Measurements from ENCODE around the gene MATK. TPM values are rescaled to one million over a fixed set of nuclear protein-coding genes. Genes with fewer than 3 reads are reported as not detected.

Gene MATK
- total and polyA plus RNA-seq, 10 of the 15 experiments (the other 5 are each of a cell fraction or from before 2014, with no cell fraction given), result 0.24 to 2.2 (median 1.1) TPM; not detected in 2

- POLR2A ChIA-PET, result no interaction called here
- CTCF ChIA-PET, result no interaction called here
- in situ Hi-C loops (cut with MboI) (no loop called here), intact Hi-C loops (cut with micrococcal nuclease; ENCODE audit: unreplicated experiment) (no loop called here)
- TF ChIP-seq BCL3 (IDR thresholded peaks at IDR 0.05; ENCODE audit: borderline replicate concordance, insufficient read depth, low read depth, low read length, poor library complexity, severe bottlenecking) (peak; percentile 99), POLR2A (IDR thresholded peaks at IDR 0.05; ENCODE audit: low read depth, low read length) (no peak), TCF3 (IDR thresholded peaks at IDR 0.05; ENCODE audit: borderline replicate concordance, insufficient read depth, low read depth, low read length) (peak; percentile 73; the same call in 1 of the 2 replicates), PBX3 (IDR thresholded peaks at IDR 0.05; ENCODE audit: insufficient replicate concordance, low read depth, low read length) (peak; percentile 54)
- SMC1A ChIA-PET (ENCODE audit: uncharacterized antibody, unreplicated experiment), result no interaction called here
- H3K27me3 ChIP-seq (replicated peaks in 1 of 2; ENCODE audit: control insufficient read depth in 2 of 2, insufficient read depth in 2 of 2, low read length in 1 of 2), result no peaks in the 10 kb centered on the region
- H3K36me3 ChIP-seq (ENCODE audit: control insufficient read depth in 2 of 2, insufficient read depth in 2 of 2, low read length in 1 of 2), result no peaks in the 10 kb centered on the region
- no peak for FAIRE-seq
- H2AFZ ChIP-seq (ENCODE audit: control insufficient read depth, low read depth, low read length), result no peak overlapping the region
- peaks cover 14% of the 10 kb centered on the region for H3K4me1 ChIP-seq (ENCODE audit: control insufficient read depth, insufficient read depth, low read length)
- H3K4me2 ChIP-seq (ENCODE audit: control insufficient read depth, insufficient read depth), result no peak overlapping the region
- H3K79me2 ChIP-seq (ENCODE audit: control insufficient read depth, insufficient read depth, low read length), result no peaks in the 10 kb centered on the region
- no peak overlapping the region for H3K9ac ChIP-seq (ENCODE audit: control insufficient read depth, insufficient read depth, low read length)
- BruUV-seq (replicated peaks), result no TSS peak
- no peak overlapping the region for H3K27ac ChIP-seq (ENCODE audit: control insufficient read depth, insufficient read depth)
- RAD21 ChIA-PET (ENCODE audit: unreplicated experiment), result no interaction called here
- H3K9me3 ChIP-seq (replicated peaks; ENCODE audit: control insufficient read depth, insufficient read depth, low read length), result no peaks in the 10 kb centered on the region; the same call in 2 of the 3 replicates
- no peak overlapping the region for H3K4me3 ChIP-seq
- no peak for DNase-seq (ENCODE audit: low read depth, low spot score)
- H4K20me1 ChIP-seq (ENCODE audit: control insufficient read depth, insufficient read depth), result no peaks in the 10 kb centered on the region
- WGBS (ENCODE audit: insufficient coverage, insufficient replicate concordance, low lambda C conversion rate, missing lambda C conversion rate), result 75% methylated on average over 26 of the region's 35 CpGs
- no peak for ATAC-seq
Measured at GRCh38 chr19:3807574-3808354, 21.6 kb upstream of the MATK start.

Data from GM12878 (cell line).